ENCODE results near the gene ENGASE.

ENGASE gene

GRCh38 chr17:79039886-79040285, 34.7 kb upstream of the ENGASE start:
- no peak for DNase-seq (ENCODE audit: low read depth, low spot score)
- H3K4me3 ChIP-seq (ENCODE audit: low read depth, low read length), result no peak overlapping the region
- in situ Hi-C loops (cut with HindIII; ENCODE audit: low sequenced_read_pairs), result no loop called here
- TF ChIP-seq, protein P1, sequence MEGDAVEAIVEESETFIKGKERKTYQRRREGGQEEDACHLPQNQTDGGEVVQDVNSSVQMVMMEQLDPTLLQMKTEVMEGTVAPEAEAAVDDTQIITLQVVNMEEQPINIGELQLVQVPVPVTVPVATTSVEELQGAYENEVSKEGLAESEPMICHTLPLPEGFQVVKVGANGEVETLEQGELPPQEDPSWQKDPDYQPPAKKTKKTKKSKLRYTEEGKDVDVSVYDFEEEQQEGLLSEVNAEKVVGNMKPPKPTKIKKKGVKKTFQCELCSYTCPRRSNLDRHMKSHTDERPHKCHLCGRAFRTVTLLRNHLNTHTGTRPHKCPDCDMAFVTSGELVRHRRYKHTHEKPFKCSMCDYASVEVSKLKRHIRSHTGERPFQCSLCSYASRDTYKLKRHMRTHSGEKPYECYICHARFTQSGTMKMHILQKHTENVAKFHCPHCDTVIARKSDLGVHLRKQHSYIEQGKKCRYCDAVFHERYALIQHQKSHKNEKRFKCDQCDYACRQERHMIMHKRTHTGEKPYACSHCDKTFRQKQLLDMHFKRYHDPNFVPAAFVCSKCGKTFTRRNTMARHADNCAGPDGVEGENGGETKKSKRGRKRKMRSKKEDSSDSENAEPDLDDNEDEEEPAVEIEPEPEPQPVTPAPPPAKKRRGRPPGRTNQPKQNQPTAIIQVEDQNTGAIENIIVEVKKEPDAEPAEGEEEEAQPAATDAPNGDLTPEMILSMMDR (IDR thresholded peaks at IDR 0.05; ENCODE audit: low read depth, low read length), result no peak

DNA sequence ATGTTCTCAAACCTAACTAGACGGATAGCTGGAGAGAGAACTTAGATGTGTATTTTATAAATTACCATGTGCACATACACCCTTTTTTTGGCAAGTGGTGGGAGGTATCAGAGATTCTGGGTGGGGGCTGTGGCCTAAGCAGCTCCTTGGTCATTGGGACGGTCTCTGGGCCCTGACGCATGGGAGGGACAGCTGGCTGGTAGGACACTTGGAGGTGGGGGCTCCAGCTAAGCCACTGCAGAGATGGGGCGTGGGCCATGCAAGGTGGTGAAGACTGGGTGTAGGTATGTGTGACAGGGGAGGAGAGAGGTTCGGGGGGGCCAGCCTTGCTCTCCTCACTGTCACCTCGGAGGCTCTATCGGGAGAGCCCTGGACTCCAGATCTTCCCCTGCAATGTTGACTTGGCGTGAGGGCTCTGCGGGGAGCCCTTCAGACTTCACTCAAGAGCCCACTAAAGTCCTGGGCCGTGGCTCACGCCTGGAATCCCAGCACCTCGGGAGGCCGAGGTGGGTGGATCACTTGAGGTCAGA, 33.5 kb upstream of the ENGASE start:
- TF ChIP-seq, protein P1 (IDR thresholded peaks at IDR 0.05; ENCODE audit: low read depth, low read length), result no peak
- in situ Hi-C loops (cut with HindIII; ENCODE audit: low sequenced_read_pairs), result no loop called here
- DNase-seq (ENCODE audit: low read depth, low spot score), result no peak
- no peak overlapping the region for H3K4me3 ChIP-seq (ENCODE audit: low read depth, low read length)

DNA sequence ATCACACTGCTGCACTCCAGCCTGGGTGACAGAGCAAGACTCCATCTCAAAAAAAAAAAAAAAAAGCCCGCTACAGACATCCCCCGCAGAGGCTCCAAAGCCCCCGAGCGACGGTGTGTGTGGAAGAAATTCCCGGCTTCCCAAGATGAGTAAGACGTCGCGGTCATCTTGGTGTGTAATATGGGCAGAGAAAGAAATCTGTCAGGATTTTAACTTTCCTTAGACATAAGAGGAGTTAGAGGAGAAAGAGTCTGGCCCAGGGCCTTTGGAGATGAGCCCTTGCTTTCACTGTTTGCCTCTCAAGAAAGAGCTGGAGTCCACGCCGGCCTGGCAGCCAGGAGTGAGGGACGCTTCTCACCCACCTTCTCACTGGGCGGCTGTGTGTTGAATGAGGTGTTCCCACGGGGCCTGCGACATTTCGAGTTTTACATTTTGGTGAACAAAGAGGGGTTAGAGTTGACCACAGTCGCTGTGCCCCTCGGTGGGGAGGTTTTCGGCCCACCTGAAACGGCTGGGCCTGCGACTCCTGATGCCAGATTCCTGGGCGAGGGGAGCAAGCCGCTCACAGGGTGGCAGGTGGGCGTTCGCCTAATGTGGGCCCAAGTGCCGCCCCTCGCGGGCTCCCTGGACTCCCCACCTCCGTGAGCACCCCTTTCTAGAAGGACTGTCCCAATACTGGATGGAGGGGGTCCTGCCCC, 32.8 kb upstream of the ENGASE start:
- DNase-seq (ENCODE audit: low read depth, low spot score), result no peak
- H3K4me3 ChIP-seq (ENCODE audit: low read depth, low read length), result no peak overlapping the region
- in situ Hi-C loops (cut with HindIII; ENCODE audit: low sequenced_read_pairs), result no loop called here

GRCh38 chr17:79042421-79043190, 32.0 kb upstream of the ENGASE start:
- in situ Hi-C loops (cut with HindIII; ENCODE audit: low sequenced_read_pairs), result no loop called here
- DNase-seq (ENCODE audit: low read depth, low spot score), result peak; percentile 12

More for the DNA sequence above, 32.8 kb upstream of the ENGASE start:
- TF ChIP-seq, protein P1 (IDR thresholded peaks at IDR 0.05; ENCODE audit: low read depth, low read length), result no peak

GRCh38 chr17:79043191-79043930, 31.3 kb upstream of the ENGASE start:
- no peak for DNase-seq (ENCODE audit: low read depth, low spot score)
- TF ChIP-seq, protein P1 (IDR thresholded peaks at IDR 0.05; ENCODE audit: low read depth, low read length), result no peak
- in situ Hi-C loops (cut with HindIII; ENCODE audit: low sequenced_read_pairs), result no loop called here

More at GRCh38 chr17:79042421-79043190, 32.0 kb upstream of the ENGASE start:
- TF ChIP-seq, protein P1 (IDR thresholded peaks at IDR 0.05; ENCODE audit: low read depth, low read length), result peak; percentile 73
- H3K4me3 ChIP-seq (ENCODE audit: low read depth, low read length), result no peak overlapping the region

DNA sequence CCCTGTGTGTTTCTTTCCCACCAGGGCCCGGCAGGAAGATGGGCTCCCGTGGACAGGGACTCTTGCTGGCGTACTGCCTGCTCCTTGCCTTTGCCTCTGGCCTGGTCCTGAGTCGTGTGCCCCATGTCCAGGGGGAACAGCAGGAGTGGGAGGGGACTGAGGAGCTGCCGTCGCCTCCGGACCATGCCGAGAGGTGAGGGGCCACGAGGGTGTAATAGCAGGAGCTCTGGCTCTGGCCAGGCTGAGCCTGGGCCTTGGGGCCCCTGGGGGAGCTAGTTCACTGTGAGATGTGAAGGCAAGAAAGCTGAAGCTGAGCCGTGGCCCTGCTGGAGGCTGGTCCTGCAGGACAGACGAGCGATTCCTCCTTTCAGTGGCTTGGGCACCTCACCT, 30.7 kb upstream of the ENGASE start:
- DNase-seq (ENCODE audit: low read depth, low spot score), result no peak
- no peak overlapping the region for H3K4me3 ChIP-seq (ENCODE audit: low read depth, low read length)
- TF ChIP-seq, protein P1 (IDR thresholded peaks at IDR 0.05; ENCODE audit: low read depth, low read length), result no peak
- in situ Hi-C loops (cut with HindIII; ENCODE audit: low sequenced_read_pairs), result no loop called here

More at GRCh38 chr17:79043191-79043930, 31.3 kb upstream of the ENGASE start:
- H3K4me3 ChIP-seq (ENCODE audit: low read depth, low read length), result no peak overlapping the region
